Measurements from ENCODE around the gene NUP210L. TPM values are rescaled to one million over a fixed set of nuclear protein-coding genes. Genes with fewer than 3 reads are reported as not detected.

NUP210L gene
- total RNA-seq (under 1 TPM; 0.09 to 0.88 (median 0.18) TPM), polyA plus RNA-seq (not detected)
- long read RNA-seq, donor 1, result 0 reads
- long read RNA-seq, donor 2, result 0 reads
- long read RNA-seq, donor 3, result 0 reads
- long read RNA-seq, donor 4, result 0 reads

- Histone ChIP-seq H3K4me3 (ENCODE audit: low read length) (no peak within 1 kb of the TSS), H3K27me3 (ENCODE audit: control insufficient read depth, insufficient read depth) (no peaks in the 10 kb centered on the region), H3K4me1 (ENCODE audit: control insufficient read depth, insufficient read depth, low read length) (peaks cover 4% of the 10 kb centered on the region), H3K9me3 (ENCODE audit: control insufficient read depth, low read length) (no peaks in the 10 kb centered on the region), H3K27ac (ENCODE audit: low read length) (peak within 1 kb of the TSS; percentile 65)
- WGBS, result 64% methylated on average over 29 of the region's 29 CpGs
- peak; percentile 91 to 98 (median 93) for DNase-seq
- peak; percentile 90 to 93 for ATAC-seq
- intact Hi-C loops (cut with DNase I), result no loop called here
These were observed at the start of gene NUP210L for GRCh38 chr1:154154534-154155191. Gene NUP210L, minus strand, starts transcription at chr1:154155073.

- Histone ChIP-seq H3K27ac (ENCODE audit: low read length) (peak overlapping the region; percentile 17), H3K9me3 (ENCODE audit: control insufficient read depth, low read length) (no peaks in the 10 kb centered on the region), H3K27me3 (ENCODE audit: control insufficient read depth, insufficient read depth) (no peaks in the 10 kb centered on the region), H3K4me3 (ENCODE audit: low read length) (no peak overlapping the region), H3K4me1 (ENCODE audit: control insufficient read depth, insufficient read depth, low read length) (no peaks in the 10 kb centered on the region)
- WGBS, result 95% methylated on average over 3 of the region's 3 CpGs
- ATAC-seq (peak; percentile 17 to 19), DNase-seq (no peak)
- intact Hi-C loops (cut with DNase I), result loop anchor here in 1 of 4 donors (10.0 kb wide), 1 partner anchor 65 kb away; no protein-coding TSS in a partner anchor
These were observed 44.6 kb upstream of the NUP210L start for GRCh38 chr1:154199563-154199879.

- Histone ChIP-seq H3K27ac (ENCODE audit: low read length) (peak overlapping the region; percentile 17), H3K27me3 (ENCODE audit: control insufficient read depth, insufficient read depth) (no peaks in the 10 kb centered on the region), H3K9me3 (ENCODE audit: control insufficient read depth, low read length) (no peaks in the 10 kb centered on the region), H3K4me3 (ENCODE audit: low read length) (no peak overlapping the region), H3K4me1 (ENCODE audit: control insufficient read depth, insufficient read depth, low read length) (peaks cover 2% of the 10 kb centered on the region)
- peak; percentile 52 to 63 for ATAC-seq
- intact Hi-C loops (cut with DNase I), result loop anchor here in 1 of 4 donors (10.0 kb wide), 1 partner anchor 66 kb away; no protein-coding TSS in a partner anchor
- no peak for DNase-seq
- 4% methylated on average over 5 of the region's 5 CpGs for WGBS
These were observed 44.1 kb upstream of the NUP210L start for GRCh38 chr1:154198756-154199562.

- Histone ChIP-seq H3K27me3 (ENCODE audit: control insufficient read depth, insufficient read depth) (no peaks in the 10 kb centered on the region), H3K9me3 (ENCODE audit: control insufficient read depth, low read length) (no peaks in the 10 kb centered on the region), H3K27ac (ENCODE audit: low read length) (no peak overlapping the region), H3K4me3 (ENCODE audit: low read length) (no peak overlapping the region), H3K4me1 (ENCODE audit: control insufficient read depth, insufficient read depth, low read length) (peaks cover 6% of the 10 kb centered on the region)
- intact Hi-C loops (cut with DNase I), result loop anchor here in 1 of 4 donors (10.0 kb wide), 1 partner anchor 71 kb away; no protein-coding TSS in a partner anchor
- 34% methylated on average over 8 of the region's 8 CpGs for WGBS
- ATAC-seq, result peak; percentile 10 to 14
- peak; percentile 40 to 77 (median 76) for DNase-seq
These were observed 38.9 kb upstream of the NUP210L start for GRCh38 chr1:154193821-154194220.

GRCh38 chr1:154192476-154192875 lies 37.6 kb upstream of the NUP210L start:
- DNase-seq, result no peak
- 34% methylated on average over 3 of the region's 3 CpGs for WGBS
- Histone ChIP-seq H3K9me3 (ENCODE audit: control insufficient read depth, low read length) (no peaks in the 10 kb centered on the region), H3K27me3 (ENCODE audit: control insufficient read depth, insufficient read depth) (no peaks in the 10 kb centered on the region), H3K27ac (ENCODE audit: low read length) (peak overlapping the region; percentile 46), H3K4me1 (ENCODE audit: control insufficient read depth, insufficient read depth, low read length) (peaks cover 6% of the 10 kb centered on the region), H3K4me3 (ENCODE audit: low read length) (no peak overlapping the region)
- intact Hi-C loops (cut with DNase I), result loop anchor here in 1 of 4 donors (10.0 kb wide), 1 partner anchor 72 kb away; no protein-coding TSS in a partner anchor
- ATAC-seq, result no peak

- peak within 1 kb of the TSS; percentile 46 for H3K27ac ChIP-seq (ENCODE audit: low read length)
- peak within 1 kb of the TSS; percentile 12 for H3K4me3 ChIP-seq (ENCODE audit: low read length)
- peak; percentile 55 to 83 for ATAC-seq
- no peaks in the 10 kb centered on the region for H3K27me3 ChIP-seq (ENCODE audit: control insufficient read depth, insufficient read depth)
- DNase-seq, result no peak
- intact Hi-C loops (cut with DNase I), result loop anchor here in 1 of 4 donors (10.0 kb wide), 1 partner anchor 73 kb away; no protein-coding TSS in a partner anchor
- no peaks in the 10 kb centered on the region for H3K9me3 ChIP-seq (ENCODE audit: control insufficient read depth, low read length)
- 8% methylated on average over 1 of the region's 1 CpG for WGBS
- H3K4me1 ChIP-seq (ENCODE audit: control insufficient read depth, insufficient read depth, low read length), result peaks cover 6% of the 10 kb centered on the region
These were observed 37.2 kb upstream of the NUP210L start, which contains the start of gene TPM3 for GRCh38 chr1:154191990-154192461. Gene TPM3, minus strand, starts transcription at chr1:154192100. Its CDS starts 82 bp downstream, at chr1:154192018.

- Histone ChIP-seq H3K9me3 (ENCODE audit: control insufficient read depth, low read length) (no peaks in the 10 kb centered on the region), H3K27ac (ENCODE audit: low read length) (no peak overlapping the region), H3K4me3 (ENCODE audit: low read length) (peak overlapping the region; percentile 12), H3K27me3 (ENCODE audit: control insufficient read depth, insufficient read depth) (no peaks in the 10 kb centered on the region), H3K4me1 (ENCODE audit: control insufficient read depth, insufficient read depth, low read length) (peaks cover 6% of the 10 kb centered on the region)
- 12% methylated on average over 1 of the region's 1 CpG for WGBS
- ATAC-seq (peak; percentile 41 to 68), DNase-seq (no peak)
- intact Hi-C loops (cut with DNase I), result loop anchor here in 1 of 4 donors (10.0 kb wide), 1 partner anchor 74 kb away; no protein-coding TSS in a partner anchor
These were observed 35.7 kb upstream of the NUP210L start for GRCh38 chr1:154190550-154190949.

- intact Hi-C loops (cut with DNase I), result loop anchor here in 1 of 4 donors (10.0 kb wide), 1 partner anchor 88 kb away; the partner anchor contains the start of gene HAX1
- no peak for DNase-seq
- ATAC-seq, result no peak
- Histone ChIP-seq H3K9me3 (ENCODE audit: control insufficient read depth, low read length) (no peaks in the 10 kb centered on the region), H3K4me1 (ENCODE audit: control insufficient read depth, insufficient read depth, low read length) (no peaks in the 10 kb centered on the region), H3K27ac (ENCODE audit: low read length) (no peak overlapping the region), H3K27me3 (ENCODE audit: control insufficient read depth, insufficient read depth) (no peaks in the 10 kb centered on the region), H3K4me3 (ENCODE audit: low read length) (no peak overlapping the region)
- WGBS, result 31% methylated on average over 2 of the region's 2 CpGs
These were observed 32.1 kb upstream of the NUP210L start for GRCh38 chr1:154186852-154187501.

- intact Hi-C loops (cut with DNase I), result loop anchor here in 1 of 4 donors (10.0 kb wide), 1 partner anchor 89 kb away; the partner anchor contains the start of gene HAX1
- Histone ChIP-seq H3K4me1 (ENCODE audit: control insufficient read depth, insufficient read depth, low read length) (no peaks in the 10 kb centered on the region), H3K27me3 (ENCODE audit: control insufficient read depth, insufficient read depth) (no peaks in the 10 kb centered on the region), H3K27ac (ENCODE audit: low read length) (no peak overlapping the region), H3K4me3 (ENCODE audit: low read length) (no peak overlapping the region), H3K9me3 (ENCODE audit: control insufficient read depth, low read length) (no peaks in the 10 kb centered on the region)
- DNase-seq (peak; percentile 48 to 74 (median 65)), ATAC-seq (no peak)
- 64% methylated on average over 1 of the region's 1 CpG for WGBS
These were observed 31.3 kb upstream of the NUP210L start for GRCh38 chr1:154186177-154186576.
